ENCODE data around the gene STK39.

Gene STK39

GRCh38 chr2:168183308-168183997, 63.9 kb downstream of the STK39 start:
- no peak for DNase-seq (ENCODE audit: low read depth)

- no peak for DNase-seq (ENCODE audit: low read depth)
Observed at GRCh38 chr2:168182550-168183249, 64.7 kb downstream of the STK39 start.

GRCh38 chr2:168181825-168182224, 65.6 kb downstream of the STK39 start:
- DNase-seq (ENCODE audit: low read depth) = no peak

- no peak for DNase-seq (ENCODE audit: low read depth)
Observed at GRCh38 chr2:168180914-168181313, 66.5 kb downstream of the STK39 start.

- no peak for DNase-seq (ENCODE audit: low read depth)
Observed at GRCh38 chr2:168180483-168180882, 66.9 kb downstream of the STK39 start.

- DNase-seq (ENCODE audit: low read depth) = no peak
Observed at GRCh38 chr2:168179592-168179991, 67.8 kb downstream of the STK39 start.

GRCh38 chr2:168178520-168179324, 68.7 kb downstream of the STK39 start:
- DNase-seq (ENCODE audit: low read depth) = no peak

- DNase-seq (ENCODE audit: low read depth) = no peak
Observed at GRCh38 chr2:168176402-168176801, 71.0 kb downstream of the STK39 start.

- no peak for DNase-seq (ENCODE audit: low read depth)
Observed at GRCh38 chr2:168175469-168175868, 71.9 kb downstream of the STK39 start.

- DNase-seq (ENCODE audit: low read depth) = no peak
Observed at GRCh38 chr2:168174756-168175155, 72.6 kb downstream of the STK39 start.

- DNase-seq (ENCODE audit: low read depth) = no peak
Observed at GRCh38 chr2:168172071-168172470, 75.3 kb downstream of the STK39 start.

- no peak for DNase-seq (ENCODE audit: low read depth)
Observed at GRCh38 chr2:168171059-168171762, 76.2 kb downstream of the STK39 start.

GRCh38 chr2:168169097-168169745, 78.2 kb downstream of the STK39 start:
- no peak for DNase-seq (ENCODE audit: low read depth)

- DNase-seq (ENCODE audit: low read depth) = no peak
Observed at GRCh38 chr2:168167511-168168263, 79.7 kb downstream of the STK39 start.

- DNase-seq (ENCODE audit: low read depth) = no peak
Observed at GRCh38 chr2:168166902-168167510, 80.4 kb downstream of the STK39 start.

- no peak for DNase-seq (ENCODE audit: low read depth)
Observed at GRCh38 chr2:168165985-168166901, 81.2 kb downstream of the STK39 start.

- no peak for DNase-seq (ENCODE audit: low read depth)
Observed at GRCh38 chr2:168165397-168165796, 82.0 kb downstream of the STK39 start.

- DNase-seq (ENCODE audit: low read depth) = no peak
Observed at GRCh38 chr2:168160897-168161296, 86.5 kb downstream of the STK39 start.

Measured in stimulated activated CD4-positive, alpha-beta T cell treated with anti-CD3 and anti-CD28 coated beads, Interleukin-2, amount 100 ng/mL, for 4 hours (primary cell).